ENCODE data around the gene MBNL2. TPM values are rescaled to one million over a fixed set of nuclear protein-coding genes. Genes with fewer than 3 reads are reported as not detected.

The MBNL2 gene
- total and polyA plus RNA-seq, 7 donors, result 11.8 to 110 (median 84.7) TPM

- peaks cover 0 to 59% (median 31%) of the 10 kb centered on the region in 4 donors for H3K4me1 ChIP-seq
Observed at GRCh38 chr13:97435794-97436193, 213.7 kb downstream of the MBNL2 start.

GRCh38 chr13:97436845-97437244 lies 214.7 kb downstream of the MBNL2 start:
- H3K9me3 ChIP-seq, result no peaks in the 10 kb centered on the region
- intact Hi-C loops (cut with DNase I), result loop anchor here (5.0 kb wide), 1 partner anchor 540 kb away; no protein-coding TSS in a partner anchor
- DNase-seq, result no peak
- H3K36me3 ChIP-seq, result no peaks in the 10 kb centered on the region
- peaks cover 0 to 59% (median 30%) of the 10 kb centered on the region in 4 donors for H3K4me1 ChIP-seq
- WGBS, 2 donors, result 91 to 92% methylated on average over 2 of the region's 2 CpGs
- TF ChIP-seq POLR2A (IDR thresholded peaks at IDR 0.05) (no peak), EP300 (IDR thresholded peaks at IDR 0.05) (no peak), CTCF (IDR thresholded peaks at IDR 0.05) (no peak), POLR2AphosphoS5 (IDR thresholded peaks at IDR 0.05) (no peak)
- H3K27me3 ChIP-seq, result no peaks in the 10 kb centered on the region
- H3K27ac ChIP-seq, result no peak overlapping the region
- no peak overlapping the region for H3K4me3 ChIP-seq

More at GRCh38 chr13:97435794-97436193, 213.7 kb downstream of the MBNL2 start:
- H3K27ac ChIP-seq, result no peak overlapping the region
- H3K27me3 ChIP-seq, result no peaks in the 10 kb centered on the region
- H3K9me3 ChIP-seq, result no peaks in the 10 kb centered on the region
- TF ChIP-seq EP300 (IDR thresholded peaks at IDR 0.05) (no peak), POLR2AphosphoS5 (IDR thresholded peaks at IDR 0.05) (no peak), POLR2A (IDR thresholded peaks at IDR 0.05) (no peak), CTCF (IDR thresholded peaks at IDR 0.05) (no peak)
- whole genome bisulfite sequencing, 2 donors, result 39 to 46% methylated on average over 5 of the region's 5 CpGs
- peak overlapping the region in 3 of 4 donors; percentile 79 to 83 (median 83) for H3K4me3 ChIP-seq
- intact Hi-C loops (cut with DNase I), result loop anchor here (5.0 kb wide), 1 partner anchor 542 kb away; no protein-coding TSS in a partner anchor
- no peaks in the 10 kb centered on the region for H3K36me3 ChIP-seq
- no peak for DNase-seq

GRCh38 chr13:97437729-97438128 lies 215.6 kb downstream of the MBNL2 start:
- Histone ChIP-seq H3K4me1 (peaks cover 0 to 52% (median 28%) of the 10 kb centered on the region in 4 donors), H3K36me3 (no peaks in the 10 kb centered on the region), H3K27me3 (no peaks in the 10 kb centered on the region), H3K9me3 (no peaks in the 10 kb centered on the region), H3K27ac (no peak overlapping the region), H3K4me3 (no peak overlapping the region)
- TF ChIP-seq EP300 (IDR thresholded peaks at IDR 0.05) (no peak), POLR2AphosphoS5 (IDR thresholded peaks at IDR 0.05) (no peak), POLR2A (IDR thresholded peaks at IDR 0.05) (no peak), CTCF (IDR thresholded peaks at IDR 0.05) (no peak)
- 80 to 91% methylated on average over 2 of the region's 2 CpGs for WGBS, 2 donors
- intact Hi-C loops (cut with DNase I), result loop anchor here (5.0 kb wide), 1 partner anchor 540 kb away; no protein-coding TSS in a partner anchor
- DNase-seq, result no peak

GRCh38 chr13:97438856-97439595 lies 216.9 kb downstream of the MBNL2 start:
- Histone ChIP-seq H3K36me3 (no peaks in the 10 kb centered on the region), H3K27ac (no peak overlapping the region), H3K4me3 (no peak overlapping the region), H3K4me1 (peaks cover 0 to 52% (median 28%) of the 10 kb centered on the region in 4 donors), H3K9me3 (no peaks in the 10 kb centered on the region), H3K27me3 (no peaks in the 10 kb centered on the region)
- TF ChIP-seq CTCF (IDR thresholded peaks at IDR 0.05) (no peak), EP300 (IDR thresholded peaks at IDR 0.05) (no peak), POLR2A (IDR thresholded peaks at IDR 0.05) (no peak), POLR2AphosphoS5 (IDR thresholded peaks at IDR 0.05) (no peak)
- 79 to 88% methylated on average over 3 of the region's 3 CpGs for WGBS, 2 donors
- no peak for DNase-seq
- intact Hi-C loops (cut with DNase I), result loop anchor here (5.0 kb wide), 1 partner anchor 538 kb away; no protein-coding TSS in a partner anchor
